Calu3 (cell line): ENCODE data around the gene AGBL1. TPM values are rescaled to one million over a fixed set of nuclear protein-coding genes. Genes with fewer than 3 reads are reported as not detected.

Experiments
- BruUV-seq: library from RNA; stranded (reverse); fragments of 400-500 nt; replicated peaks from 2 replicates; lab custom pipeline; 2021; lab: Mats Ljungman, UMichigan
- CTCF ChIA-PET: fragments of 300-600 bp; sonication (Branson Sonifier 250); formaldehyde crosslinking; loops from one replicate; lab custom pipeline; 2022; ENCODE audit warnings: antibody characterized with exemption; lab: Charles Lee
- DNase-seq: peaks from one replicate; pipeline ENCODE4 v3.0.0; 2022
- H3K27ac Mint-ChIP-seq: one replicate; pipeline ENCODE4 v1.8.0; 2022; ENCODE audit warnings: mixed read lengths; ENCODE audit not compliant: unreplicated experiment
- H3K27me3 Mint-ChIP-seq: one replicate; pipeline ENCODE4 v1.8.0; 2022; ENCODE audit warnings: mixed read lengths; ENCODE audit not compliant: unreplicated experiment
- H3K36me3 Mint-ChIP-seq: one replicate; pipeline ENCODE4 v1.8.0; 2022; ENCODE audit warnings: mild to moderate bottlenecking, moderate library complexity, mixed read lengths; ENCODE audit not compliant: insufficient read depth, unreplicated experiment
- H3K4me1 Mint-ChIP-seq: one replicate; pipeline ENCODE4 v1.8.0; 2022; ENCODE audit warnings: mild to moderate bottlenecking, low read depth, mixed read lengths; ENCODE audit not compliant: unreplicated experiment
- H3K4me3 Mint-ChIP-seq: one replicate; pipeline ENCODE4 v1.8.0; 2022; ENCODE audit warnings: mild to moderate bottlenecking, low read depth, moderate library complexity, mixed read lengths; ENCODE audit not compliant: unreplicated experiment
- H3K9me3 Mint-ChIP-seq: one replicate; pipeline ENCODE4 v1.8.0; 2022; ENCODE audit warnings: low read depth, mixed read lengths; ENCODE audit not compliant: unreplicated experiment
- intact Hi-C: fragments of 100-400 bp; cut with micrococcal nuclease; formaldehyde crosslinking; loops from one replicate; pipeline ENCODE4 v1.10.0; 2022; ENCODE audit not compliant: unreplicated experiment
- total RNA-seq: library from RNA; stranded (reverse); gene quantifications from 2 replicates; pipeline ENCODE4 v1.2.3, GENCODE V29; 2022
- TF ChIP-seq, protein P1 (sequence below): fragments of 200-600 bp; IDR thresholded peaks from one replicate; pipeline ENCODE4 v1.8.0; 2022; ENCODE audit warnings: antibody characterized with exemption; ENCODE audit not compliant: unreplicated experiment

The AGBL1 gene
- total RNA-seq, 1 experiment from 2014 or later = not detected

GRCh38 chr15:86854176-86854575 lies 774.5 kb downstream of the AGBL1 start:
- Mint-ChIP-seq H3K4me3 (no peak overlapping the region), H3K27me3 (no peaks in the 10 kb centered on the region), H3K9me3 (peaks cover 17% of the 10 kb centered on the region), H3K27ac (no peak overlapping the region), H3K36me3 (no peaks in the 10 kb centered on the region), H3K4me1 (no peaks in the 10 kb centered on the region)
- TF ChIP-seq, protein P1, sequence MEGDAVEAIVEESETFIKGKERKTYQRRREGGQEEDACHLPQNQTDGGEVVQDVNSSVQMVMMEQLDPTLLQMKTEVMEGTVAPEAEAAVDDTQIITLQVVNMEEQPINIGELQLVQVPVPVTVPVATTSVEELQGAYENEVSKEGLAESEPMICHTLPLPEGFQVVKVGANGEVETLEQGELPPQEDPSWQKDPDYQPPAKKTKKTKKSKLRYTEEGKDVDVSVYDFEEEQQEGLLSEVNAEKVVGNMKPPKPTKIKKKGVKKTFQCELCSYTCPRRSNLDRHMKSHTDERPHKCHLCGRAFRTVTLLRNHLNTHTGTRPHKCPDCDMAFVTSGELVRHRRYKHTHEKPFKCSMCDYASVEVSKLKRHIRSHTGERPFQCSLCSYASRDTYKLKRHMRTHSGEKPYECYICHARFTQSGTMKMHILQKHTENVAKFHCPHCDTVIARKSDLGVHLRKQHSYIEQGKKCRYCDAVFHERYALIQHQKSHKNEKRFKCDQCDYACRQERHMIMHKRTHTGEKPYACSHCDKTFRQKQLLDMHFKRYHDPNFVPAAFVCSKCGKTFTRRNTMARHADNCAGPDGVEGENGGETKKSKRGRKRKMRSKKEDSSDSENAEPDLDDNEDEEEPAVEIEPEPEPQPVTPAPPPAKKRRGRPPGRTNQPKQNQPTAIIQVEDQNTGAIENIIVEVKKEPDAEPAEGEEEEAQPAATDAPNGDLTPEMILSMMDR = no peak
- BruUV-seq = no TSS peak
- no peak for DNase-seq
- intact Hi-C loops = no loop called here
- CTCF ChIA-PET = no interaction called here

GRCh38 chr15:86855307-86856291 lies 775.9 kb downstream of the AGBL1 start:
- no TSS peak for BruUV-seq
- DNase-seq = no peak
- H3K4me1 Mint-ChIP-seq = no peaks in the 10 kb centered on the region
- intact Hi-C loops = no loop called here
- no peaks in the 10 kb centered on the region for H3K27me3 Mint-ChIP-seq
- H3K36me3 Mint-ChIP-seq = no peaks in the 10 kb centered on the region
- H3K4me3 Mint-ChIP-seq = no peak overlapping the region
- TF ChIP-seq, protein P1 = no peak
- CTCF ChIA-PET = no interaction called here
- no peak overlapping the region for H3K27ac Mint-ChIP-seq
- H3K9me3 Mint-ChIP-seq = peaks cover 20% of the 10 kb centered on the region

DNA sequence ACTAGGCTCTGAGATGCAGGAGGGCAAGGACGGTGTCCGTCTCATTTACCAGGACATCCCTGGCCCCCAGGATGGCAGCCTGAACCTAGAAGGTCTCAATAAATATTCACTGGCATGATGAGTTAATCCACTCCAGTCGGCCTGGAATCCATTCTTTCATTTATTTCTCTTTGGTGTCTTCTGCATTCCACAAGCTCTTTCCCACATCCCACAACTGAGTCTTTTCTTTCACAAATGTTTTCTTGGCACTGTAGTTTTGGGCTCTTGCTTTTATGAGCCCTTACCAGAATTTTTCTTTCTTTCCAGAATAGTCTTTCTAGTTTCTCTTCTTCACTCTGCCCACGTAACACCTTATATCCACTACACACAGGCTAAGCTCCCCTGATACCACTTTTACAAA lies 778.0 kb downstream of the AGBL1 start:
- Mint-ChIP-seq H3K4me3 (no peak overlapping the region), H3K9me3 (peaks cover 19% of the 10 kb centered on the region), H3K4me1 (no peaks in the 10 kb centered on the region), H3K36me3 (no peaks in the 10 kb centered on the region), H3K27ac (no peak overlapping the region), H3K27me3 (no peaks in the 10 kb centered on the region)
- BruUV-seq = no TSS peak
- no peak for DNase-seq
- intact Hi-C loops = no loop called here
- CTCF ChIA-PET = no interaction called here
- TF ChIP-seq, protein P1 = no peak

DNA sequence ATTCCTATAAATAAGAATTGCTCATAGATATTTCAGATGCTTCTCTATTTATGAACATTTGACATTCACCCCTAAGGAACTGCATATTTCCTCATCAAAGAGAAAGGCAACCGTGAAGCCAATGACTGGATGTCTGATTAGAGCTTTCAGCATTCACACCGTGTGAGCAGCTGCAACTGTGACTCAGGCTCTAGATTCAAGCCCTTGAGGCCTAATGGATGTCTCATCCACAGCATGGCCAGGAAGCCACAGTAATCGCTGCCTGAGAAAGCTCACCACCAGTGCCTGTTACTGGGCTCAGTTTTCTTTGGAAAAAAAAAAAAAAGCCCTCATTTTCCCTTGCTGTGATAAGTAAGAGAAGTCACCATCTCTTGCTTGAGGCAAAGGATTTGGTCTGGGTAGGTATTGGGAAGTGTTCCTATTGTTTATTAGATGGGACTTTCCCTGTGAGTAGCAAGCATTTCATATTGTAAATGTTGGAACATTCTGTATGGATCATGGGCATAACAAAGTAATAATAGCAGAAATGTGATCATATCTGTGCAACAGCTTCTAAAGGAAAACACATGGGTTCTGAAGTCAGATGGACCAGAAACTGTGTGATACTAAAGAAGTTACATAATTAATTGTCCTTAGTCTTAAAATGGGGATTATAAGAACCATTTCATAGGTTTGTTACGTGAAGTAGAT lies 783.7 kb downstream of the AGBL1 start:
- BruUV-seq = no TSS peak
- intact Hi-C loops = no loop called here
- Mint-ChIP-seq H3K27ac (no peak overlapping the region), H3K4me3 (no peak overlapping the region), H3K27me3 (no peaks in the 10 kb centered on the region), H3K36me3 (no peaks in the 10 kb centered on the region), H3K4me1 (no peaks in the 10 kb centered on the region), H3K9me3 (peaks cover 15% of the 10 kb centered on the region)
- TF ChIP-seq, protein P1 = no peak
- CTCF ChIA-PET = no interaction called here
- no peak for DNase-seq
